ENCODE measurements around the gene G6PC3. TPM values are rescaled to one million over a fixed set of nuclear protein-coding genes. Genes with fewer than 3 reads are reported as not detected.
A peak's percentile ranks its signal among the peaks of the same experiment; 100 is the strongest.
"Not testable (repeated sequence)": the region's sequence is repeated elsewhere in the genome, so short reads cannot be mapped to it uniquely, and the experiment has no call there.

The G6PC3 gene
- total RNA-seq, 2 experiments from 2014 or later, result 21.7 to 25.6 TPM

GRCh38 chr17:44039829-44040635, 30.5 kb upstream of the G6PC3 start:
- Mint-ChIP-seq H3K27ac (peak overlapping the region; percentile 81), H3K4me3 (peak overlapping the region; percentile 12), H3K27me3 (no peaks in the 10 kb centered on the region), H3K36me3 (peaks cover 18% of the 10 kb centered on the region), H3K9me3 (ENCODE audit: low read depth) (no peaks in the 10 kb centered on the region), H3K4me1 (peaks cover 22% of the 10 kb centered on the region)
- DNase-seq (no peak), ATAC-seq (no peak)
- CTCF ChIA-PET, result interaction anchor here (1.0 to 5.9 kb wide), 8 partner anchors 9 to 162 kb away, joined by 3 to 51 read pairs (median 12); no protein-coding TSS in a partner anchor

GRCh38 chr17:44043272-44043696, 27.3 kb upstream of the G6PC3 start:
- no peak for DNase-seq
- H3K9me3 Mint-ChIP-seq (ENCODE audit: low read depth), result no peaks in the 10 kb centered on the region
- no peak for ATAC-seq
- no peak overlapping the region for H3K27ac Mint-ChIP-seq
- CTCF ChIA-PET, result interaction anchor here (0.7 to 5.9 kb wide), 7 partner anchors 9 to 165 kb away, joined by 3 to 51 read pairs (median 4); no protein-coding TSS in a partner anchor
- peaks cover 22% of the 10 kb centered on the region for H3K36me3 Mint-ChIP-seq
- no peak overlapping the region for H3K4me3 Mint-ChIP-seq
- peaks cover 24% of the 10 kb centered on the region for H3K4me1 Mint-ChIP-seq
- no peaks in the 10 kb centered on the region for H3K27me3 Mint-ChIP-seq

DNA sequence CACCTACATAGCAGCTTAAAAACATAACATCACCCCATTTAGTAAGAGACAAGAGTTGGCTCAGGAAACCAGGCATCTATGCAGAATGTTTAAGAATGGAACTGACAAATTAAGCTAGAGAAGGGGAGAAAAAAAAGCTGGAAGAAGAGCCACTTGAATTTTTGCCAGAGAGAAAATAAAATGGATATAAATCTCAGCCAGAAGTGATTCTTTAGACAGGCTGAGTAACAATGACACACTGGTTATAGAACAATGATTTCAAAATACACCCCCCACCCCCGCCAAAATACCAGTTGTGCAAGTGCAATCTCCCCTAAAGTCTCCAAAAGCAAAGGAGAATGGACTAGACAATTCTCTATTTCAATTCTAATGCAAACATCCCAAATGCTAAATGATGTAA, 26.5 kb upstream of the G6PC3 start:
- DNase-seq (no peak), ATAC-seq (no peak)
- Mint-ChIP-seq H3K9me3 (ENCODE audit: low read depth) (no peaks in the 10 kb centered on the region), H3K36me3 (peaks cover 21% of the 10 kb centered on the region), H3K27me3 (no peaks in the 10 kb centered on the region), H3K4me3 (no peak overlapping the region), H3K27ac (no peak overlapping the region), H3K4me1 (peaks cover 26% of the 10 kb centered on the region)
- CTCF ChIA-PET, result interaction anchor here (0.6 to 5.9 kb wide), 7 partner anchors 16 to 344 kb away, joined by 3 to 51 read pairs (median 3); no protein-coding TSS in a partner anchor

GRCh38 chr17:44045486-44045885, 25.0 kb upstream of the G6PC3 start:
- H3K36me3 Mint-ChIP-seq, result peaks cover 18% of the 10 kb centered on the region

GRCh38 chr17:44046893-44047292, 23.6 kb upstream of the G6PC3 start:
- CTCF ChIA-PET; H3K4me1 Mint-ChIP-seq; H3K27ac Mint-ChIP-seq; H3K9me3 Mint-ChIP-seq (ENCODE audit: low read depth); ATAC-seq; H3K27me3 Mint-ChIP-seq; DNase-seq; H3K4me3 Mint-ChIP-seq: not testable (repeated sequence)
- peaks cover 15% of the 10 kb centered on the region for H3K36me3 Mint-ChIP-seq

More at GRCh38 chr17:44045486-44045885, 25.0 kb upstream of the G6PC3 start:
- no peak for ATAC-seq
- CTCF ChIA-PET, result no interaction called here
- DNase-seq, result no peak
- H3K4me3 Mint-ChIP-seq, result no peak overlapping the region
- no peaks in the 10 kb centered on the region for H3K9me3 Mint-ChIP-seq (ENCODE audit: low read depth)
- peaks cover 16% of the 10 kb centered on the region for H3K4me1 Mint-ChIP-seq
- no peaks in the 10 kb centered on the region for H3K27me3 Mint-ChIP-seq
- H3K27ac Mint-ChIP-seq, result no peak overlapping the region

DNA sequence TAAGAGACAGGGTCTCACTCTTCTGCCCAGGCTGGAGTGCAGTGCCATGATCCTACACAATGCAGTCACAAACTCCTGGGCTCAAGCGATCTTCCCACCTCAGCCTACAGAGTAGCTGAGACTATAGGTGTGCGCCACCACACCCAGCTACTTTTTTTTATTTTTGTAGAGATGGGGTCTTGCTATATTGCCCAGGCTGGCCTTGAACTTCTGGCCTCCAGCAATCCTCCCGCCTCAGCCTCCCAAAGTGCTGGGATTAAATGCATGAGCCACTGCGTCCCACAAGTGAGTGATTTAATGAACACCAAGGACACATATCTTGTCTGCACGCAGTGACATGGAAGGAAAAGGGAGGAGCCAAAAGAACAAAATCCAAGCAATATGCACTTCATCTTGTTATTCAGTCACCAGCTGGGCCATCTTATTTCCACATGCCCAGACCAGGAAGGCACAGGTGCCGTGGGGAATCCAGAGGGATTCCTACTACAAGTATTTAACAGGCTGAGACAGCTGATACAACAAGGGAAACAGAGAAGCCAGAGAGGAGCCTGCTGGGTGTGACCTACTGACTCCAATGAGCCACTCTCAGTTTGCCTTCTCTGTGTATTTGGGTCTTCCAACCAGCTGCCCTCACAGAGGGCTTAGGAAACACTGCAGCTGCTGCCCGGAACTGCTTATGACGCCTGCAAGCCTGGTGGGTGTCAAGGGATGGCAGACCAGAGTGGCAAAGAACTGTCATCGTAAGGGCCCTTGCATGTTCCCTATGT, 21.1 kb upstream of the G6PC3 start:
- DNase-seq (no peak), ATAC-seq (no peak)
- no peaks in the 10 kb centered on the region for H3K9me3 Mint-ChIP-seq (ENCODE audit: low read depth)
- CTCF ChIA-PET, result interaction anchor here (2.2 kb wide), 1 partner anchor 8 kb away, joined by 8 read pairs; no protein-coding TSS in a partner anchor
- H3K27ac Mint-ChIP-seq, result no peak overlapping the region
- peaks cover 10% of the 10 kb centered on the region for H3K4me1 Mint-ChIP-seq
- peaks cover 30% of the 10 kb centered on the region for H3K36me3 Mint-ChIP-seq
- no peak overlapping the region for H3K4me3 Mint-ChIP-seq
- no peaks in the 10 kb centered on the region for H3K27me3 Mint-ChIP-seq

GRCh38 chr17:44053125-44053872, 17.2 kb upstream of the G6PC3 start:
- Mint-ChIP-seq H3K4me3 (no peak overlapping the region), H3K4me1 (peaks cover 6% of the 10 kb centered on the region), H3K27ac (no peak overlapping the region), H3K27me3 (no peaks in the 10 kb centered on the region), H3K36me3 (peaks cover 28% of the 10 kb centered on the region), H3K9me3 (ENCODE audit: low read depth) (no peaks in the 10 kb centered on the region)
- ATAC-seq (no peak), DNase-seq (no peak)
- CTCF ChIA-PET, result interaction anchor here (0.7 kb wide), 2 partner anchors 12 to 110 kb away, joined by 3 read pairs; no protein-coding TSS in a partner anchor

DNA sequence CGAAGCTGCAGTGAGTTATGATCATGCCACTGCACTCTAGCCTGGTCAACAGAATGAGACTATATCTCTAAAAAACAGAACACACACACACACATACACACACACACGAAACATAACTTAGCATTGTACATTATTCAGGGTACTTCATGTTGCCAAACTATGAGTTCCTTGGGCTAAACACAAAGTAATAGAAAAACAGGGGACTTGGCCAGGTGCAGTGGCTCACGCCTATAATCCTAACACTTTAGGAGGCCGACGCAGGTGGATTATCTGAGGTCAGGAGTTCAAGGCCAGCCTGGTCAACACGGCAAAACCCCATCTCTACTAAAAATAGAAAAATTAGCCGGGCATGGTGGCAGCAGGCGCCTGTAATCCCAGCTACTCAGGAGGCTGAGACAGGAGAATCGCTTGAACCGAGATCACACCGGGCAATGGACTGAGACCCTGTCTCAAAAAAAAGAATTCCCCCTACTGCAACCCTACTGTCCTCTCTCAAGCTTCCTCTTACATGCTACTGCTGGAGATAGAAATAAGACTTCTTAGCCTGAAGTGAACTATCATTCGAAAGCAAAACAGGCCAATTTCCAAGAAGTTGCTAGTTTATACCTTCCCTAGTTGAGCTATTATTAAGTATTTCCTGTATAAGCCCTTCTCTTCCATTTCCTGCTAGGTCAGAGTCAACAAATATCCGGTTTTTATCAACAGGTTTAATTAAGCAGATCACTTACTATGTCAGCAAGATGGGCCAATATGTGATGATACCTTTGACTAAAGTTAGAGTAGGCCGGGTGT, 11.2 kb upstream of the G6PC3 start:
- H3K4me3 Mint-ChIP-seq, result no peak overlapping the region
- ATAC-seq, result no peak
- CTCF ChIA-PET, result interaction anchor here (1.0 kb wide), 1 partner anchor 17 kb away, joined by 4 read pairs; no protein-coding TSS in a partner anchor
- no peaks in the 10 kb centered on the region for H3K9me3 Mint-ChIP-seq (ENCODE audit: low read depth)
- no peaks in the 10 kb centered on the region for H3K27me3 Mint-ChIP-seq
- H3K4me1 Mint-ChIP-seq, result peaks cover 36% of the 10 kb centered on the region
- H3K27ac Mint-ChIP-seq, result peak overlapping the region; percentile 47
- H3K36me3 Mint-ChIP-seq, result peaks cover 46% of the 10 kb centered on the region
- DNase-seq, result no peak

DNA sequence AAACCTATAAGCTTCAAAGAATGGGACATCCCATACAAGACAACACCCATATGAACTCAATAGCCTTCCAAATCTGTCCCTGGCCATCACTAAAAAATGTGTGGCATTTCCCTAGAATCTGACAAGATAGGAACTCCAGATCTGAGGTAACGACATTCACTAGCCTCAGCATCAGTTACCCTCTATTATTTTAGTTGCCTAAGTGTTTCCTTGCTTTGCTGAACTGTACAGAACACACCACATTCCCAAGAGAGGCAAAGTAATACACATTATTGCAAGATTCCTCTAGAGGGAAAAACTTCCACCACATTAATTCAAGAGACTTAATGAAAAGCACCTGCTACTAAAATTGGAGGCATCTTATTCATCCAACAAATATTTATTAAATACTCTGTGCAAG, 9.1 kb upstream of the G6PC3 start:
- Mint-ChIP-seq H3K9me3 (ENCODE audit: low read depth) (no peaks in the 10 kb centered on the region), H3K36me3 (peaks cover 46% of the 10 kb centered on the region), H3K27ac (no peak overlapping the region), H3K27me3 (no peaks in the 10 kb centered on the region), H3K4me1 (peaks cover 45% of the 10 kb centered on the region), H3K4me3 (no peak overlapping the region)
- DNase-seq (no peak), ATAC-seq (no peak)
- CTCF ChIA-PET, result no interaction called here

DNA sequence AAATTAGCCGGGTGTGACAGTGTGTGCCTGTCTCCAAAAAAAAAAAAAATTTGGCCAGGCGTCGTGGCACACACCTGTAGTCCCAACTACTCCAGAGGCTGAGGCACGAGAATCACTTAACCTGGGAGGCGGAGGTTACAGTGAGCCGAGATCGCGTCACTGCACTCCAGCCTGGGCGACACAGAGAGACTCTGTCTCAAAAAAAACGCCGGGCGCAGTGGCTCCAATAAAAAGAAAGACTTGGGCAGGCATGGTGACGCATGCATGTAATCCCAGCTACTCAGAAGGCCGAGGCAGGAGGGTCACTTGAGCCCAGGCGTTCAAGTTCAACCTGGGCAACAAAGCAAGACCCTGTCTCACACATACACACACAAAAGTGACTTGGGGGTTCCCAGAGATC, 7.7 kb upstream of the G6PC3 start:
- no peak for ATAC-seq
- Mint-ChIP-seq H3K27ac (no peak overlapping the region), H3K9me3 (ENCODE audit: low read depth) (no peaks in the 10 kb centered on the region), H3K4me1 (peaks cover 54% of the 10 kb centered on the region), H3K27me3 (no peaks in the 10 kb centered on the region), H3K4me3 (no peak overlapping the region), H3K36me3 (peaks cover 46% of the 10 kb centered on the region)
- DNase-seq, result no peak
- CTCF ChIA-PET, result interaction anchor here (2.0 kb wide), 1 partner anchor 21 kb away, joined by 4 read pairs; no protein-coding TSS in a partner anchor

DNA sequence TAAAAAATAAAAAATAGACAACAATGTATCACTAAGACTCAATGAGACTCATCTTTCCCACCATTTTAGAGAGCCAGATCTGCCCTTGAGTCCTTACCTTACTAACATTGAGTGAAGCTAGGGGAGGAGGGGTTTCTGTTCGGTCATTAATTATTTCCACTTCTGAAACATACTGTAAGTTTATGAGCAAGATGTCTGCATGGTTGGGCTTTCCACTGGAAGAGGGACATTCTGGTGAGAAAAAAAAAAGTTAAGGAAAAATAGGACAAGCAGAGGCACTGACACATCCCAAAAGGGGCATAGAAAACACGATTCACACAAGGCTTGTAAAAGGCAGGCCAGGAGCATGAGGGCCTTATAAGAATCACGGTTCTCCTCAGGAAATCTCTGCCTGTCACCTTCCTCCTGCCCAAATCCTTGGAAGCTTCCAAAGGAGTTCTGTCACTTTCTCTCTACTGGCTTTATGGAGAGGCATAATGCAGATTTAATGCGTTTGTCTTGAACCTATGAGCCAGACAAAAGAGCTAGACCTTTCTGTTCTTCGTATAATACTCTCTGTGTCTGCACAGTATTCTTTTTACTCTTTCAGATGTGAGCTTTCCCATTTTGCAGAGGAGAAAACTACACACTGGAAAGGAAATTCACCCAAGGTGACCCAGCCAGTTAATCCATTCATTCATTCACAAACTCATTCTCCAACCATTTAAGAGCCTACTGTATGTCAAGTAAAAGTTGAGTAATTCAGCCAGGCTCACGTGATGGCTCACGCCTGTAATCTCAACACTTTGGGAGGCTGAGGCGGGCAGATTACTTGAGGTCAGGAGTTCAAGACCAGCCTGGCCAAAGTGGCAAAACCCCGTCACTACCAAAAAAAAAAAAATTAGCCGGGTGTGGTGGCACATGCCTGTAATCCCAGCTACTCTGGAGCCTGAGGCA, 6.6 kb upstream of the G6PC3 start:
- no peak overlapping the region for H3K4me3 Mint-ChIP-seq
- CTCF ChIA-PET, result interaction anchor here (0.7 to 2.0 kb wide), 4 partner anchors 22 to 218 kb away, joined by 3 to 5 read pairs (median 4); no protein-coding TSS in a partner anchor
- H3K36me3 Mint-ChIP-seq, result peaks cover 39% of the 10 kb centered on the region
- no peaks in the 10 kb centered on the region for H3K9me3 Mint-ChIP-seq (ENCODE audit: low read depth)
- ATAC-seq (no peak), DNase-seq (no peak)
- H3K4me1 Mint-ChIP-seq, result peaks cover 52% of the 10 kb centered on the region
- H3K27me3 Mint-ChIP-seq, result no peaks in the 10 kb centered on the region
- H3K27ac Mint-ChIP-seq, result peak overlapping the region; percentile 41
